CD4-positive, alpha-beta T cell treated with Interferon gamma for 1 hour (primary cell): Measurements from ENCODE around the gene KL.

ENCODE experiments used
- DNase-seq: peaks from one replicate; pipeline ENCODE4 v3.0.0-alpha.2; 2020

KL gene

GRCh38 chr13:33115274-33115673, 99.1 kb downstream of the KL start:
- no peak for DNase-seq
